NB4 (cell line): ENCODE data around the gene PLCD1.

Source experiments
- DNase-seq: peaks from one replicate; pipeline ENCODE4 v3.0.0; 2010; ENCODE audit warnings: low read depth
- H3K4me3 ChIP-seq: one replicate; pipeline ENCODE4 v1.5.1; 2011; ENCODE audit warnings: mild to moderate bottlenecking, low read depth, low read length, moderate library complexity
- MYC ChIP-seq: IDR thresholded peaks from 2 replicates; pipeline ENCODE4 v1.6.1; 2011; ENCODE audit warnings: low read depth, low read length
- POLR2A ChIP-seq: IDR thresholded peaks from 2 replicates; pipeline ENCODE4 v1.6.1; 2011; ENCODE audit warnings: mild to moderate bottlenecking; ENCODE audit not compliant: insufficient read length; ENCODE audit errors: extremely low read depth
- TF ChIP-seq, protein P1 (sequence below): IDR thresholded peaks from one replicate; pipeline ENCODE4 v1.5.1; 2012; ENCODE audit warnings: low read depth, low read length
- TF ChIP-seq, protein P2 (sequence below): IDR thresholded peaks from 2 replicates; pipeline ENCODE4 v1.6.1; 2011; ENCODE audit warnings: low read depth, low read length

The PLCD1 gene

DNA sequence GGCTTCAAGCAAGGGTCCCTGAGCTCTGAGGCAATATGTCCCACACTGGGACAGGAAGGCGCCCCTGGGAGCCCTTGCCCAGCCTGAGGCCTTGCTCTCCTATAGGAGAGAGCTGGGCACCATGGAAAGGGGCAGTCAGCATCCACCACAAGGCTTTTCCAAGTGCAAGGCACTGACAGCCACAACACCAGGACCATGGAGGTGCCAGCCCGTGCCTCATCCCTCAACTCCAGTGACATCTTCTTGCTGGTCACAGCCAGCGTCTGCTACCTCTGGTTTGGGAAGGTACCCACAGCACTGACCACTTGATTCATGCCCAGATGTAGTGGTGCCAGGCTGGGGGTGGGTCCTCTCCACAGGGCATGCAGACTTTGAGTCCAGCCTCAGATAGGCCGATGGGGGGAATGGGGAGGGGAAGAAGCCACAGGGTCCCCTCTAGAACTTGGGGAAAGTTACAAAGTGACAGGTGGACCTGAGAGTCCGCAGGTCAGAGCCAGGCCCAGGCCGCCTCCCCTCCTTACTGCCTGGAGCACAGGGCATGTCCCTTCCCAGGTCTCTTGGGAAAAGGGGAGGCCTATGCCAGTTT is 27.1 kb downstream of the PLCD1 start:
- H3K4me3 ChIP-seq, result no peak overlapping the region
- TF ChIP-seq, protein P1, sequence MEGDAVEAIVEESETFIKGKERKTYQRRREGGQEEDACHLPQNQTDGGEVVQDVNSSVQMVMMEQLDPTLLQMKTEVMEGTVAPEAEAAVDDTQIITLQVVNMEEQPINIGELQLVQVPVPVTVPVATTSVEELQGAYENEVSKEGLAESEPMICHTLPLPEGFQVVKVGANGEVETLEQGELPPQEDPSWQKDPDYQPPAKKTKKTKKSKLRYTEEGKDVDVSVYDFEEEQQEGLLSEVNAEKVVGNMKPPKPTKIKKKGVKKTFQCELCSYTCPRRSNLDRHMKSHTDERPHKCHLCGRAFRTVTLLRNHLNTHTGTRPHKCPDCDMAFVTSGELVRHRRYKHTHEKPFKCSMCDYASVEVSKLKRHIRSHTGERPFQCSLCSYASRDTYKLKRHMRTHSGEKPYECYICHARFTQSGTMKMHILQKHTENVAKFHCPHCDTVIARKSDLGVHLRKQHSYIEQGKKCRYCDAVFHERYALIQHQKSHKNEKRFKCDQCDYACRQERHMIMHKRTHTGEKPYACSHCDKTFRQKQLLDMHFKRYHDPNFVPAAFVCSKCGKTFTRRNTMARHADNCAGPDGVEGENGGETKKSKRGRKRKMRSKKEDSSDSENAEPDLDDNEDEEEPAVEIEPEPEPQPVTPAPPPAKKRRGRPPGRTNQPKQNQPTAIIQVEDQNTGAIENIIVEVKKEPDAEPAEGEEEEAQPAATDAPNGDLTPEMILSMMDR, result no peak
- TF ChIP-seq POLR2A (no peak), MYC (no peak)
- TF ChIP-seq, protein P2, sequence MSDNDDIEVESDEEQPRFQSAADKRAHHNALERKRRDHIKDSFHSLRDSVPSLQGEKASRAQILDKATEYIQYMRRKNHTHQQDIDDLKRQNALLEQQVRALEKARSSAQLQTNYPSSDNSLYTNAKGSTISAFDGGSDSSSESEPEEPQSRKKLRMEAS, result no peak
- DNase-seq, result no peak

DNA sequence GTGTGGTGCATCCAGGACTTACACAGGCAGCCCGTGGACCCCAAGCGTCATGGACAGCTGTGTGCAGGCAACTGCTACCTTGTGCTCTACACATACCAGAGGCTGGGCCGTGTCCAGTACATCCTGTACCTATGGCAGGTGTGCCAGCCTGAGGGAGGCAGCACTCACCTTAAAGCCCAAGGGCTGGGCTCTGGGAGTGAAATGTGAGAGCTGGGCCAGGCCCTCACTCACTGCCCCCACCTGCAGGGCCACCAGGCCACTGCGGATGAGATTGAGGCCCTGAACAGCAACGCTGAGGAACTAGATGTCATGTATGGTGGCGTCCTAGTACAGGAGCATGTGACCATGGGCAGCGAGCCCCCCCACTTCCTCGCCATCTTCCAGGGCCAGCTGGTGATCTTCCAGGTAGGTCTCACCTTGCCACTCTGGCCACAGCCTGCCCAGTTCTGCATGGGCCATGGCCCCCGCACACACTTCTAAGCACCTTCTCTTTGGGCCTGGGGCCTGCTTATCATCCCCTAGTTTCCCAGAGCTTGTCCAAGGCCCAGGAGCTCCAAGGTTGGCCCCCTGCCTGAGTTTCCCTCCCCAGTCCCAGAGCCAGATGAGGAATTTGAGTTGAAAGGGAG is 27.9 kb downstream of the PLCD1 start:
- TF ChIP-seq POLR2A, result no peak
- TF ChIP-seq, protein P2, result no peak
- TF ChIP-seq, protein P1, result peak; percentile 2
- no peak for TF ChIP-seq MYC
- H3K4me3 ChIP-seq, result no peak overlapping the region
- no peak for DNase-seq

DNA sequence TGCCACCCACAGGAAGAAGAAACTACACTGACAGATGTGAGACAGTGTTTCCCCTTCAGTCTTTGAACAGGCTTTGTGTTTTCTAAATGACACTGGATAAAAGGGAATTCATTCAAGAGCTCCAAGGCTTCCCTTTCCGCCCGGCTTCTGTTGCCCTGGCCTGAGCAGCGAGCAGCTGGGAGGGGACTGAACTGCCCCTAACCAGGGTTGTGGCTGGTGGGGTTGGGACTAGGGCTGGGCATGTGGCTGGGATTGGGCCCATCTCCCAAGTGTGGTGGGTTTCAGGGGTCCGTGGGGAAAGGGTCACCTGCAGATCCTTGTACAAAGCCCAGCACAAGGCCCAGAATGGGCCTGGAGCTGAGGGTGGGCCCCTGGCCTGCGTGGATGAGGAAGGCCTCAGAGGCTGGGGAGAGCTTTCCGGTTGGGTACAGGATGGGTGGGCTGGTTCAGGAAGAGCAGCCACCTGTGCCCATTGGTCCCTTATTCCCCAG is 28.4 kb downstream of the PLCD1 start:
- no peak overlapping the region for H3K4me3 ChIP-seq
- TF ChIP-seq, protein P1, result no peak
- TF ChIP-seq, protein P2, result no peak
- DNase-seq, result no peak

DNA sequence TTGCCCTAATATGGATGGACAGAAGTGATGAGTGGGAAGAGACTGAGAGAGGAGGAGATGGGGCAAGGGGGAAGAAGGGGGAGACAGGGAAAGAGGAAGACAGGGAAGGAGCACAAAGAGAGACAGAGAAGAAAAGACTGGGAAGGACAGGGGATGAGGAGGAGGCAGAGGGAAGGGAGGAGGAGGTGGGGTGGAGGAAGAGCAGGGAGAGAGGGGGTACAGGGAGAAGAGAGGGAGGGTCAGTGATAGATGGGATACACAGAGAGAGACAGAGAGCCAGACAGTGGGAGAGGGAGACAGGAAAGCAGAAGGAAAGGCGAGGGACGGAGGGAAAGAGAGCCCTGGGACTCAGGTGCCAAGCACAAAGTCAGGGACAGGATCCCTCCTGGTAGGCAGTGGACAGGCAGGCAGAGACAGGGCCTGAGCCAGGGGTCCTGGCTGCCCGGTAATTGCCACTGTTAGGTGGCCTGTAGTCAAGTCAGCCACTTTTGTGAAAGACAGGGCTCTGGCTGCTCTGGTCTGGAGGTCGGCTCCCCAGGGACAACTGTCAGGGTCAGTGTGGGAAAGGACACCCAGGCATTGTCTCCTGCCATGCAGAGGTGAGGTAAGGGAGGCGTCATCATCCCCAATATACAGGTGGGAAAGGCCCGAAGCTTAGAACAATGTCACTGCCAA is 29.1 kb downstream of the PLCD1 start:
- no peak overlapping the region for H3K4me3 ChIP-seq
- TF ChIP-seq, protein P2, result no peak
- TF ChIP-seq POLR2A (no peak), MYC (no peak)
- TF ChIP-seq, protein P1, result no peak
- no peak for DNase-seq

DNA sequence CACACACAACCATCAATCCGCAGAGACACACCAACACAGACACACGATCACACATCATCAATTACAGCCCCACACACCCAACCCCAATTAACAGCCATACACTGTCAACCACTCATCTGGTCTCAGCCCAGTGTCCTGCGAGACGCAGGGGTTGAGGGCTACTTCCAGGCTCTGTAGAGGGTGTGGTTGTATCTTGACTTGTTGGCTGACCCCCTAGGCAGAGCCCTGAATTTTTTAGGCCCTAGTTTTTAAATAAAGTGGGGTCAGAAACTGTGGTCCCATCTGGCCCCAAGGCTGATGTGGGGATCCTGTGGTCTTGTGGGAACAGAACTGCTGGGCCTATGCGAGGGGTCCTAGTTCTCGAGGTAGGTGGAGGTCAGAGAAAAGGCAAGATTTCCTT is 29.6 kb downstream of the PLCD1 start:
- H3K4me3 ChIP-seq, result no peak overlapping the region
- DNase-seq, result no peak
- no peak for TF ChIP-seq MYC
- TF ChIP-seq, protein P2, result no peak
- TF ChIP-seq, protein P1, result no peak
- no peak for TF ChIP-seq POLR2A
